DND-41 (cell line): Measurements from ENCODE around the gene AUTS2.

Experiments used
- ATAC-seq: fragments of 200-7000 bp; cut with Tn5 transposase; 3 replicates; pipeline ENCODE4 v1.9.1; 2021; ENCODE audit warnings: low read depth; ENCODE audit not compliant: insufficient read depth
- DNase-seq: peaks from one replicate; pipeline ENCODE4 v3.0.0-alpha.2; 2020
- H2AFZ ChIP-seq: 2 replicates; pipeline ENCODE4 v1.6.0; 2012; ENCODE audit warnings: low read depth, low read length
- H3K27ac ChIP-seq: 2 replicates; pipeline ENCODE4 v1.5.1; 2012; ENCODE audit warnings: low read length, inconsistent platforms
- H3K27me3 ChIP-seq: fragments of 200-600 bp; sonication (generic); 2 replicates; pipeline ENCODE4 v1.6.0; 2012; ENCODE audit warnings: low read length, mild to moderate bottlenecking, inconsistent platforms; ENCODE audit not compliant: insufficient read depth, poor library complexity
- H3K36me3 ChIP-seq: 2 replicates; pipeline ENCODE4 v1.5.1; 2012; ENCODE audit warnings: low read length, inconsistent platforms; ENCODE audit not compliant: insufficient read depth
- H3K4me1 ChIP-seq: 2 replicates; pipeline ENCODE4 v1.5.1; 2012; ENCODE audit warnings: mild to moderate bottlenecking, low read length; ENCODE audit not compliant: insufficient read depth
- H3K4me2 ChIP-seq: 2 replicates; pipeline ENCODE4 v1.6.0; 2012; ENCODE audit warnings: mild to moderate bottlenecking, moderate library complexity, low read length, inconsistent platforms; ENCODE audit not compliant: insufficient read depth
- H3K4me3 ChIP-seq, 2 experiments: fragments of 200-600 bp in 1 of 2; shearing (Covaris generic) in 1 of 2; 2 replicates each; pipeline ENCODE4 v1.5.1; 2012 to 2016; ENCODE audit warnings: inconsistent platforms in 2 of 2, low read length in 2 of 2, mild to moderate bottlenecking in 2 of 2, low read depth in 1 of 2, moderate library complexity in 1 of 2
- H3K79me2 ChIP-seq: 2 replicates; pipeline ENCODE4 v1.6.0; 2012; ENCODE audit warnings: low read length, inconsistent platforms; ENCODE audit not compliant: insufficient read depth
- H3K9ac ChIP-seq: 2 replicates; pipeline ENCODE4 v1.6.0; 2012; ENCODE audit warnings: low read depth, mild to moderate bottlenecking, inconsistent platforms, low read length, moderate library complexity
- H3K9me3 ChIP-seq: 2 replicates; pipeline ENCODE4 v1.5.1; 2012; ENCODE audit warnings: low read length, moderate library complexity, mild to moderate bottlenecking, inconsistent platforms; ENCODE audit not compliant: insufficient read depth, severe bottlenecking
- H4K20me1 ChIP-seq: 2 replicates; pipeline ENCODE4 v1.6.0; 2012; ENCODE audit warnings: low read length; ENCODE audit not compliant: insufficient read depth
- EZH2 ChIP-seq: IDR thresholded peaks from 3 replicates; pipeline ENCODE4 v1.6.1; 2012; ENCODE audit warnings: borderline replicate concordance, low read depth, mild to moderate bottlenecking, moderate library complexity, low read length, inconsistent platforms; ENCODE audit not compliant: severe bottlenecking
- TF ChIP-seq, protein P1 (sequence below): IDR thresholded peaks from 2 replicates; pipeline ENCODE4 v1.5.1; 2012; ENCODE audit warnings: borderline replicate concordance, low read length, moderate library complexity, mild to moderate bottlenecking; ENCODE audit not compliant: poor library complexity, severe bottlenecking; ENCODE audit errors: extremely low read depth

Gene AUTS2

DNA sequence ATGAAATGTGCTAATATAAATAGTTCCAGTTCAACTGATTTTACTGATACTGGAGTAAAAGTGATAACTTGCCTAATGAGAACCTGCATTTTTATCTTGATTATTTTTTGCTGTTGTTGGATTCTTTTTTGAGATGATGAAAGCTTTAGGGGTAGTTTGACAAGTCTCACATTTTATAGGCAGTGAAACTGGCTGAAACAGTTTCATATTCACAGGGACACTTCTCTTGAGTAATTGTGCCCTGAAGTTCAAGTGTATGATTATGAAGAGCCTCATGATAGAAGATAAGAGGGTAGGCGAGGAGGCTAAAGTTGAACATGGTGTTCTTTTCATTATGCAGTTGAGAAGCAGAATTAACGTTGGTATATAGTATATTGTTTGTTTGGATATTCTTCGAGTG lies 5.1 kb downstream of the AUTS2 start:
- Histone ChIP-seq H4K20me1 (peaks cover 78% of the 10 kb centered on the region), H3K79me2 (peaks cover 91% of the 10 kb centered on the region), H2AFZ (no peak overlapping the region), H3K9me3 (no peaks in the 10 kb centered on the region), H3K4me1 (peaks cover 60% of the 10 kb centered on the region), H3K4me2 (peak overlapping the region; percentile 54), H3K27ac (peak overlapping the region; percentile 32), H3K4me3 (peak overlapping the region in 1 of 2 experiments; percentile 5; a peak in 2 of 4 replicates), H3K36me3 (no peaks in the 10 kb centered on the region), H3K27me3 (no peaks in the 10 kb centered on the region), H3K9ac (0 out of 2 replicates have a peak overlapping the region, but pooled peaks have one; percentile 2)
- DNase-seq (no peak), ATAC-seq (no peak)
- no peak for TF ChIP-seq EZH2
- TF ChIP-seq, protein P1, sequence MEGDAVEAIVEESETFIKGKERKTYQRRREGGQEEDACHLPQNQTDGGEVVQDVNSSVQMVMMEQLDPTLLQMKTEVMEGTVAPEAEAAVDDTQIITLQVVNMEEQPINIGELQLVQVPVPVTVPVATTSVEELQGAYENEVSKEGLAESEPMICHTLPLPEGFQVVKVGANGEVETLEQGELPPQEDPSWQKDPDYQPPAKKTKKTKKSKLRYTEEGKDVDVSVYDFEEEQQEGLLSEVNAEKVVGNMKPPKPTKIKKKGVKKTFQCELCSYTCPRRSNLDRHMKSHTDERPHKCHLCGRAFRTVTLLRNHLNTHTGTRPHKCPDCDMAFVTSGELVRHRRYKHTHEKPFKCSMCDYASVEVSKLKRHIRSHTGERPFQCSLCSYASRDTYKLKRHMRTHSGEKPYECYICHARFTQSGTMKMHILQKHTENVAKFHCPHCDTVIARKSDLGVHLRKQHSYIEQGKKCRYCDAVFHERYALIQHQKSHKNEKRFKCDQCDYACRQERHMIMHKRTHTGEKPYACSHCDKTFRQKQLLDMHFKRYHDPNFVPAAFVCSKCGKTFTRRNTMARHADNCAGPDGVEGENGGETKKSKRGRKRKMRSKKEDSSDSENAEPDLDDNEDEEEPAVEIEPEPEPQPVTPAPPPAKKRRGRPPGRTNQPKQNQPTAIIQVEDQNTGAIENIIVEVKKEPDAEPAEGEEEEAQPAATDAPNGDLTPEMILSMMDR, result no peak

DNA sequence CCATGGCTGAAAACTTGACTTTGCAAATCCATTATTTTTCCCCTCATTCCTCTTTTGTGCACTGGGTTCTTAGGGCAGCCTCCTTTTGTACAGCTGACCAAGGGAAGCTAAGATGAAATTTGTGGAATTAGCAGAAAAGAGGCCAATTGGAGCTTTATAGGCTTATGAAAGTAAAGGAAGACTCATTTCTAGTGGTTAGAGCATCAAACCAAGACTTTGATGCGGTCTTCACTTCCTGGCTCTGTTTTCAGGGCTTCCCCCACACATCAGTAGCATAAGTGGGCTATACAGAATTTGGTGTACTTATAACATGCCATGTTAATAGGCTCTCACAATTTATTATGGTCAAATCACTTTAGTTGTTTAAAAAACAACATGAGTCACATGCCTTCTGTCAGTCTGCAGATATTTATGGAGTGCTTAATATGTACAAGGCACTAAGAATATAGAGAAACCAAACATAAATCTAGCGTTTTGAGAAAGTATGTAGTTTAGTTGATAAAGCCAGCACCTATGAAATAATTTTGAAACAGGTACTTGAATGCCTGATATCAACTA lies 5.7 kb downstream of the AUTS2 start:
- peaks cover 60% of the 10 kb centered on the region for H3K4me1 ChIP-seq
- TF ChIP-seq EZH2, result no peak
- TF ChIP-seq, protein P1, result no peak
- H3K36me3 ChIP-seq, result no peaks in the 10 kb centered on the region
- peak overlapping the region; percentile 32 for H3K27ac ChIP-seq
- ATAC-seq (peak; percentile 94), DNase-seq (peak; percentile 75)
- H2AFZ ChIP-seq, result no peak overlapping the region
- peak overlapping the region; percentile 54 for H3K4me2 ChIP-seq
- H3K79me2 ChIP-seq, result peaks cover 94% of the 10 kb centered on the region
- peak overlapping the region in 1 of 2 experiments; percentile 8; a peak in 2 of 4 replicates for H3K4me3 ChIP-seq
- peaks cover 81% of the 10 kb centered on the region for H4K20me1 ChIP-seq
- H3K9me3 ChIP-seq, result no peaks in the 10 kb centered on the region
- H3K27me3 ChIP-seq, result no peaks in the 10 kb centered on the region
- no peak overlapping the region for H3K9ac ChIP-seq

DNA sequence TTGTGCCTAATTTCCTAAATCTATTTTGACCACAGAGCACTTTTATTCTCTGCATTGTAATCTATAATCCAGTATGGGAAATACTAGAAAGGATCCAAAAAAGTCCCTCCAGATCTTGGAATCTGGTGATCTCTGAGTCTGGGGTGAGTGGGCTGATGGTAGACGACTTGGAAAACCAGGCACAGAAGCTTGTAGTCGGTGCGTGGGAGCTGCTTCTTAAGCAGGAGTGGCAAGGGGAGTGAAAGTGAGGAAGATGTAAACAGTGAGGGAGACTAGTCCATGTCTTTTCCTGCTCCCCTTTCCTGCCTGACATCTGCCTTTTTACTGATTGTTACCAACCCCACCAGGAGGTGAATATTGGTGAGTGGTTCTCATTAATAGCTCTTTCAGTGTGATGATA lies 6.8 kb downstream of the AUTS2 start:
- Histone ChIP-seq H3K9me3 (no peaks in the 10 kb centered on the region), H2AFZ (no peak overlapping the region), H3K79me2 (peaks cover 94% of the 10 kb centered on the region), H3K27me3 (no peaks in the 10 kb centered on the region), H3K4me2 (peak overlapping the region; percentile 14; the same call in 1 of the 2 replicates), H3K9ac (no peak overlapping the region), H3K27ac (no peak overlapping the region), H3K4me1 (peaks cover 58% of the 10 kb centered on the region), H3K4me3 (no peak overlapping the region), H4K20me1 (peaks cover 83% of the 10 kb centered on the region), H3K36me3 (no peaks in the 10 kb centered on the region)
- ATAC-seq (no peak), DNase-seq (no peak)
- TF ChIP-seq, protein P1, result no peak
- TF ChIP-seq EZH2, result no peak

DNA sequence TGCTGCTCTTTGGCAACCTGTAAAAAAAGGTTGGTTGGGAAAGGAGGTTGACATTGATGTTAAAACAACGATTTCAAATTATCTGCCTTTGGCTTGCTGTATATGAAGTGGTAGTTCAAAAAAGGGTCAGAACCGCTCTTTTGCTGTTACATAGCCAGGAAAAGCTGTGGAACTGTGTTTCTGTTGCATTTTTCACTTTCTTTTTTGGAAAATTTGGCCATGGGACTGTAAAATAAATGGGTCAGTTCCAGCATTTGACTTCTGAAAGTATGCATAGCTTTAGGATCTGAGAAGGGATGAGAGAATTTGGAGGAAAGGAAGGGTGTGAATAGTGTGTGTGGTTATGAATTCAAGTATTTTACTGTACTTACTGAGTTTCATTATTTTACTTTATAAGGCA lies 7.3 kb downstream of the AUTS2 start:
- no peaks in the 10 kb centered on the region for H3K9me3 ChIP-seq
- H3K27ac ChIP-seq, result no peak overlapping the region
- H3K27me3 ChIP-seq, result no peaks in the 10 kb centered on the region
- DNase-seq (no peak), ATAC-seq (no peak)
- no peak overlapping the region for H3K4me3 ChIP-seq
- H3K9ac ChIP-seq, result no peak overlapping the region
- peak overlapping the region; percentile 14; the same call in 1 of the 2 replicates for H3K4me2 ChIP-seq
- TF ChIP-seq EZH2, result no peak
- TF ChIP-seq, protein P1, result no peak
- no peak overlapping the region for H2AFZ ChIP-seq
- peaks cover 53% of the 10 kb centered on the region for H3K4me1 ChIP-seq
- peaks cover 94% of the 10 kb centered on the region for H3K79me2 ChIP-seq
- no peaks in the 10 kb centered on the region for H3K36me3 ChIP-seq
- peaks cover 83% of the 10 kb centered on the region for H4K20me1 ChIP-seq
